GM21825 (cell line): ENCODE results near the gene EDN2.
A peak's percentile ranks its signal among the peaks of the same experiment; 100 is the strongest.

Experiments used
- ATAC-seq: cut with Tn5 transposase; IDR thresholded peaks from one replicate; pipeline ENCODE4 v1.9.1; 2021; ENCODE audit warnings: mild to moderate bottlenecking, moderate library complexity; ENCODE audit not compliant: unreplicated experiment

The EDN2 gene

DNA sequence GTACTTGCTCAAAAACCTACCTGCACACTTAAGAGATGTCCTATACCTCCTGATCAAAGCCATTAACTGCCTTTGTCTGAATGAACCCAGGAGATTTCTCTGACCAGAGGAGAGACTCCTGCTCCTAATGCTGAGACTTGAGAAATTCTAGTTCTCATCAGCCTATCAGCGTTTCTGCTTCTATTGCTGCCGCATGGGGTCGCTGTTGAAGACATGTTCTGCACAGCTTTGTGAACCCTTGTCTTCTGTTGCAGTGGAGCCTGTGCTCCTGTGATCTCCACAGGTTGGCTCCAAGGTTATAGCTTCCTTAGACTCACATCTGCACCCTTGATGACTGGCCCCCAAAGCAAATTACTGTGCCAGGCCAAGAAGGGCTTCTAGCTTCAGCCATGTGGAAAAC is 40.2 kb downstream of the EDN2 start:
- ATAC-seq: no peak

DNA sequence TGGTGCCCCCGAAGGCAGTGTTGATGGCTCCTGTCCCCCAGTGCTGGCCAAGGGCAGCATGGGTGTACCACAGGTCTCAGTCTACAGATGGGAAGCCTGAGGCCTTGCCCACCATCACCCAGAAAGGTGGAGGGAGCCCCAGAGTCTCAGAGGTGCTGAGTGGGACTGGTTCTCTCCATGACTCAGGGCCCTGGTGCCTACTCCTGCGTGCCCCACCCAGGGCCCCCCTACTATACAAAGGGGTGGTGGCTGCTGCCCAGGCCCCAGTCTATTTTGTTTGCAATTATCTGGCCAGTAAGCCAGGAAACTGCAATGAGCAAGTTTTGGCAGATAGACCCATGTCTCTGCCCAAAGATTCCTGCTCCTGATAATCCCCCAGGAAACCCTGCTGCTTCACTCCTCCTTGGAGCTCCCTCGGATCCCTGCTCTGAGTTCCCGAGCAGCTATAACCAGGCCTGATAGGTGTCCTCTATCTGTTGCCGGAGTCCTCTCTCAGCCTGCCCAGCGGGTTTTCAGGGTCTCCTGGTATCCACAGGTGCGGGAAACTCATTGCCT is 41.7 kb downstream of the EDN2 start:
- ATAC-seq: no peak

DNA sequence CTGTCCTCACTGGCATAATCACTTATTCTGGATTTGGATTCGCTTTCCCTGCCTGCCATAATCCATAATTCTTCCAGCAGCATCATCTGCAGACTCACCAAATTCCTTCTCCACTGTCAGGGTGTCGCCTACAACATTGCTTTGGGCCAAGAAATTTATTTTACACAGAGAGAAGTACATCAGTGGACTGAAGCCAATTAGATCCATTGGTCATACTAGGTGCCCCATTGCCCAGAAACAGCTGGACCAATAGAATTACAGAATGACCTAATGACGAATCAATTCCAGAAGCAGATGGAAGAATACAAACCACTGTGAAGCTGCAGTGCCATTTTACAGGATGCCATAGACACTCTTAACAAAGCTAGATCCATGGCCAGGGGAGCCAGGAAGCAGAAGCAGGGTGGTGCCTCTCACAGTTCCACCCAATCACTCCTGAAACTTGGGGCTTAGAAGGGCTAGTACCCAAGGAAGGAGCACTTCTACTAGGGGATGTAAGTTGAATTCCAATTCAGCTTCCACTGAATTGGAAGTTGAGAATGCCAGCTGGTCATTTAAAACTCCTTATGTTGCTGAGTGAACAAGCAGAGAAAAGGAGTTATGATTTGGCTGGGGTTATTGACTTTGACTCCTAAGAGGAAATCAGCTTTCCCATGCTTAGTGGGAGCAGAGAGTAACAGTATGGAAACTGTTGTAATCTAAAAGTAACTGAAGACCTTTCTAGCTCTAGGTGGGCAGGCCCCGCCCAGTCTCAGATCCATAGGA is 44.0 kb downstream of the EDN2 start:
- no peak for ATAC-seq

DNA sequence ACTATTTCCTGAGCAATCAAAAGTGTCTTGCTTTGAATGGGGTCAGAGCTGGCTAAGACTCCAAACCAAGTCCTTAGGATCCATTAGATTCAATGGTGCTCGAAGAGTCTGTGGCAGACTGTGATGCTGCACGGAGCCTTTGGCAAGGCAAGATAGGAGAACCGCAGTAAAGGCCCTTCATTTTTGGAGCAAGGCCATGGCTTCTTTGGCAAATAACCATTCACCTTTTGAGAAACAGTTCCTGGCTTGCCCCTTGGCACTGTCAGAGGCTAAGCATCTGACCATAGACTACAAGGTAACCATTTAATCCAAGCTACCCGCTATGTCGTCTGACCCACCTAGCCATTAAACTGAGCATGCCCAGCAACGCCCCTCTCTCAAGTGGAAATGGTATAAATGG is 45.2 kb downstream of the EDN2 start:
- ATAC-seq: no peak

DNA sequence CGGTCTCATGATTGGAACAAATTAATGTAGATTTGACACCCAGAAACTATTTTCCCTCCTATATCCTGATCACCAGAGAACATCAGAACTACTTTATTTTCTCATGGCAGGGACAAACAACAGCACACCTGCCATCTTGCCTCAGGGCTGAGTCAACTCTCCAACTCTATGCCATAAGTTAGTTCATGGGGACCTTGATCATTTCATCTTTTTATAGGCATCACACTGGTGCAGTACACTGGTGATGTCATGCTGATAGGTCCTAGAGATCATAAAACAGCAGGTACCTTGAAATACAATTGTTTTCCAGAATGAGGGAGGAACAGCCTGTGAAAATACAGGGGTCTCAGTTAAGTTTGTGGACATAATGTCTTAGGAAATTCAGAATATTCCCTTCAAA is 45.8 kb downstream of the EDN2 start:
- no peak for ATAC-seq

DNA sequence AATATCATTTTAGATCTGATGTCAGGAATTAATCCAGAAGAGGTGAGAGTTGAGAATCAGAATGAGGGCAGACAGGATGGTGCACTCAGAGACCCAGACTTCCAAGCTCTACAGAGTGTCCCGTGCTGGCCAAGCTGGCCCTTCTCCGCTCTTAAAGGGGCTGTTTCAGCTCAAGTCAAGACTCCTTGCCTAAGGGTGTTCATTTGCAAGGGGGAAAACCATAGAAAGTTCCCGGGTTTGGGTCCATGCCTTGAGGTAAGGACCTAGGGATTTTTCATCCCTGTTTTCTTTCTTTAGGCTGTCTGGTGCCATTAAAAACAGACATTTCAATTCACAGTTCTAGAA is 47.5 kb downstream of the EDN2 start:
- no peak for ATAC-seq

DNA sequence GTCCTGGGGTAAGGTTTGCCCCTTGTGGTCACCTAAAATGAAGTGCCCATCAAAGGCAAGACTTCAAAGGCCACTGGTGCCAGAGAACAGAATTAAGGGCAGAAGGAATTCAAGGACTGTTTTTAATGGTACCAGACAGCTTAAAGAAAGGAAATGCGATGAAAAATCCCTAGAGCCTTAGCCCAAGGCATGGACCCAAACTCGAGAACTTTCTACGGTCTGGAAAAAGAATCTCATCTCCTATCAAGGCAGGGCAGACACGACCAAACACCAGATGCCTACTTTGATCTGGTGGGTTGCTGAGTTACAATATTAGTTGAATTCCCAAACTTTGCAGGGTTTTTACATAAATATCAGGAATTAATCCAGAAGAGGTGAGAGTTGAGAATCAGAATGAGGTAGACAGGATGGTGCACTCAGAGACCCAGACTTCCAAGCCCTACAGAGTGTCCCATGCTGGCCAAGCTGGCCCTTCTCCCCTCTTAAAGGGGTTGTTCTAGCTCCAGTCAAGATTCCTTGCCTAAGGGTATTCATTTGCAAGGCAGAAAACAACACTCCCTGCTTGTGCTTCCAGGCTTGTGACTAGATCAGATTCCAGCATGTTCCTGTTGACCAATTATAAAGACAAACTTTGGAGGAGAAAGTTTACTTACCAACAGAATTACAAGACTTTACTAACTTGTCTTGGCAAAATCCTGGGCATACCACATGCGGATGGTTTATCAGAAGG is 48.0 kb downstream of the EDN2 start:
- no peak for ATAC-seq

DNA sequence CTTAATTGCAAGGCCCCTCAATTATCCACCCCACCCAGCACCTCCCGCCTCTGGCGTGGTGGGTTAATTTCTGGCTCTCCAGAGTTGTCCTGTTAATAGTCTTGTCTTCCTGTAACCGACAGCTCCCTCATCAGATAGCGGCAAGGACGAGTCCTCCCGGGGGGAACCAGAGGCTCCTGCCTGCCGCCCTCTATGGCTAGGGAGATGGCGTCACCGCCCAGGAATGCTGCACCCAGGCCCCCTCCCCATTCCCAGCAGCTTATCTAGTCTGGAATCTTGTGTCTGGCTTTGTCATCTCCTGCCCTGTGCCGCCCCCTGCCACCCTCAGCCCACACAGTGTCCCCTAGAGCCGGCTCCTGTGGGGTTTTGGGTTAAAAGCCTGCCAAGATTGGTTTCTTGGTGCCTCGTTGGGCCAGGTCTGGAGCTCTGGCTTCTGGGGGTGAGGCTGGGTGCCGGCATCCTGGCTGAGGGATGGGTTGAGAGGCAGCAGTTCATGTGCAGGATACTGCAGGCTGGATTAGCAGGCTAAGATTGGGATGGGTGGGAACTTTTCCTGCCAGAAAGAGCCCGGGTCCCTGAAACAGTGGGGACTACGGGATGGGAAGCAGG is 48.8 kb downstream of the EDN2 start:
- no peak for ATAC-seq

DNA sequence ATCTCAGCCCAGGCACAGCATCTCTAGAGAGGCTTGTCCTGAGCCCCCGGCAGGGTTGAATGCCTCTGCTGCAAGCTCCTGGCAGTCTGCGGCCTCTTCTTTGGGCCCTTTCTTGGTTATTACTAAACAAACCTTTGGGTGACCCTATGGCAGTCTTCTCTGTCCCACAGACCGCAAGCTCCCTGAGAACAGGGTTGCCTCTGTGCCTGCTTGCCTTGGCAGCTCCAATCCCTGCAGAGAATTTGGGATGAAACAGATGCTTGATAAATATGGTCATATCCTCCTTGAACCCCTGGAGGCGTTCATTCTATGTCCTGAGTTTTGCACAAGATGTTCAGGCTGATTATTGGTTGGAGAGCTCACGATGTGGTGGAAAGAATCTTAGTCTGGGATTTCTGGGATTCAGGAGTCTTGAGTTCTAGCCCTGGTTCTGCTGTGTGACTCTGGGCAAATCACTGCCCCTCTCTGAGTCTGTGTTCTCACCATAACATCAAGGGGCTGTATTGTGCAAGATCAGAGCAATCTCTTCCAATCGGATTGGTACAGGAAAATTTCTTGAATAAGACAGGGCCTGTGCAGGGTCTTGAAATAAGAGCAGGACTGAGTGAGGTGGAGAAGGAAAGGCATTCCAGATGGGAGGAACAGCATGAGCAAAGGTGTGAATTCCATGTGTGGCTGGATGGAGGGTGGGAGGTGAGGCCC is 49.6 kb downstream of the EDN2 start:
- ATAC-seq: no peak

DNA sequence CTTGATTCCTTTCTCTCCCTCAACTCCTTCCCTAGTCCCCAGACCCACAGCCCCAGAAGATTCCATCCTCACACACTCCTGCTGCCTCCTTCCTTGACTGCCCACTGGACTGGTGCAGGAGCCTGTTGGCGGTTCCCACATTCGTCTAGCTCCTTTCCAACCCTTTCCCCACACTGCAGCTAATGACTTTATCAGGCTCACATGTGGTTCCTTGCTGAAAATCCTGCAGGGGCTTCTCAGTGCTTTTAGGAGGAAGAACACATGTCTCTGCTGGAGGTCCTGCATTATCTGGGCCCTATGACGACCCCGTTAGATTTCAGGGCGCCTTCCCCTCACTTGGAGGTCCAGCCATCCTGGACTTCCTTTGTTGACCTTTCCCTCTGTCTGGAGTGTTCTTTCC is 50.2 kb downstream of the EDN2 start:
- ATAC-seq: no peak

DNA sequence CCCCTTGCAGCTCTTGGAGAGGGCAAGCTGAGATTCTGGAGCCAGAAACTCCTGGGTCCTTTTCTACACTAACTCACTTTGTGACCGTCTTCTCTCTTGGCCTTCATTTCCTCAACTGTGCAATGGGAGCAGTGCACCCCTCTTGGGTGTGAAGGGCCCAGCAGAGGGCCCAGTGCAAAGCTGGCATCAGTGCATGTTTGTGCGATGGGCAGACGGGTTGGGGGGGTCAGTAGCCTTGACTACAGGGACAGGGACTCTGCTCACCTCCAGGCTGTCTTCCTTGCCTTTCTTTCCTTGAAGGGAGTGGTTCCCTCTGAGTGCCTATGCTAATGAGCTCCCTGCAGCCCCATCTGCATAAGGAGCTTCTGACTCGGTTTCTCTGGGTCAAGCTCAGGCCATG is 51.0 kb downstream of the EDN2 start:
- no peak for ATAC-seq

DNA sequence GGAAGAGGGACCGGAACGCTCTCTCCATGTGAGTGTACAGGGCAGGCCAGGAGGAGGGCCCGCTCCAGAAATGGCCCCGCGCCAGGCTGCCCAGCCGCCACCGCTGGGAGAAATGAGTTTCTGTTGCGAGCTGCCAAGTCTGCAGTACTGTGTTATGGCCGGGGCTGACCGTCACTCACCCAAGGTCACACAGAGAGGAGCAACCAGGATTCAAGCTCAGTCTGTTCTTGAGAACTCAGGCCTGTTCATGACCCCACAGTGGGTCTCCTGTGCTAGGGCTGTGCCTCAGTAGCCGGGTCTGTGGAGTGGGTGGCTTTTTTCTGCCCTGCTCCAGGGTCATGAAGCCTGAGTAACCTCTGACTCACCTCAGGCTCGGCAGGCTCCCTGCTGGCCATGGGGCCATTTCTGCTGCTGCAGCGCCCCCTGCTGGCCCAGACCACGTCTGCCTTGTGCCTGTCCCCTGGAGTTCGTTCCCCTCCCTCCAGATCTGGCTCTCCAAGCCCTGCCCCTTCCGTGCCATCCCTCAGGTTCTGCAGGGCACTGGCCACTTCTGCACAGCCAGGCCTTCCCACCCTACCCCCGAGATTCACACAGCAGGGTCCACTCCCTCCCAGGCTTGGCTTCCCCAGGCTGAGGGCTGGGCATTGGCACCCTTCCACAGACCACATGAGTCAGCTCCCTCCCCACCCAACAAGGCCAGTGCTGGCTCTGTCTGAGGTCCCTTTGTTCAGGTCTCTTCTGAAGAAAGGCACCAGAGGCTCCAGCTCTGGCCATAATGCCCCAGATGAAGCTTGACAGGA is 51.8 kb downstream of the EDN2 start:
- ATAC-seq: peak; percentile 64

DNA sequence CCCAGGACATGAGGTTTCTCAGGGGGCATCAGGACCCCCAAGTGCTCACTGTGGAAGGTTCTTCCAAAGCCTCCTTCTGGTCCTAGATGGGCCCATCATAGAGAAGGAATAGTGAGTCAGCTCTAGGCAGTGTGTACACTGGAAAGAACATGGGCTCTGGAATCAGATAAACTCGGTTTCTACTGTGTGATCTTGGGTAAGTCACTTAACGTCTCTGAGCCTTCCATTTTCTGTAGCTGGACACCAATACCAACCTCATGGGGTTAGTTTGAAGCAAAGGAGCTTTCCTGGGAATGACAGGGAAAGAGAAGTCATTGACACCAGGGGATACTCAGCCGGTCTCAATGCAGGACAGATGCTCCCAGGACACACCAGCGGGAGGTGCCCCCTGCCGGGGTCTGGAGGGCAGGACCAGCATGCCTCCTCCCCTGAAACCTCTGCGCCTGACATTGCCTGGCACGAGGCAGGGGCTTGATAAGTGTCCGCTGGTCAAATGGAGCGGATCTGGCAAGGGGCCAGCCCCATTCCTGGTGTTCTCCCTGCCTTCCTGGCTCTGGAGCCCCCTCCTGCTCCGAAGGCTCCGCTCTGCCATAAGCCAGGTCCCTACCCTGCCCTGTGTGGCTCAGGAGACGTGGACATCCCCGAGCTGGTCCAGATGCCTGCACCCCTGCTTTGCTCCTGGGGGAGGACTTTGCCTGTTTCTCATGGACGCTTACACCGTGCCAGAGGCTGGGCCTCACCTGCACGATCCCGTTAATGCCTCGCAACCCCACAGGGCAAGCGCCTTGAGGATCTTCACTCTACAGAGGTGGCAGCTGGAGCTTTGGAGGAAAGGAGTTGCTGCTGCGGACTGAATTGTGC is 52.8 kb downstream of the EDN2 start:
- ATAC-seq: no peak

DNA sequence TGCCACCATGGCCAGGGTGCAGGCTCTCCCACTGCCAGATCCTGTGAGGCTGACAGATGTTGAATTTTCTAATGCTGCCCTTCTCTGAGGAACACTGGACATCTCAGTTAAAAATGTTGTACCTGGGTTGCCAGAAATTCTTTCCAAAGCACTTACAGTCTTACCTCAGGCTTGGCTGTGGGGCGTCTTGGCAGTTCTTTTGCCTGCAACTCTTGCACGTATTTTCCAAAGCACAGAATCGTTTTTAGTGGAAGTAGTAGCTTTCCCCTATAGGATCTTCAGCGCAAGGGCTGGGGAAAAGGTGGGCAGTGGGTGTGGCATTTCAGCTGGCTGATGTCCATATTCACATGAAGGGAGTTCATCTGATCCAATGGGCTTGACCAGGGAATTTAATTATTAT is 53.9 kb downstream of the EDN2 start:
- no peak for ATAC-seq

DNA sequence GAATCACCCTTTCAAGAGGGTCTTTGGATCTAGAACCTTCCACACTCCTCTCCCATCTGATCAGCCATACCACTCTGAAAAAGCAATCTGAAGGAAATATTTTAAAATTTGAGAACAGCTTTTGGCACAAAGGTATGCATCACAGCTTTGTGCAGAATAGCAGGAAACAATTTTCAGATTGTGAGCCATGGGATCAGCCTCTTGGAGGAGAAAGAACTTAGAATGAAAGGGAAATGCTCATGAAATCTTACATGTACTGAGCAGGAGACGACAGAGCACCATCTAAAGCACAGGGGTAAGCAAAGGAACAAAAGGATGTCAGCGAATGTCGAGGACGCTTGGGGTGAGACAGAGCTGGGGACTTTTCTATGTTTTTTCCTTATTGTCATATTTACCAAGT is 54.4 kb downstream of the EDN2 start:
- no peak for ATAC-seq

DNA sequence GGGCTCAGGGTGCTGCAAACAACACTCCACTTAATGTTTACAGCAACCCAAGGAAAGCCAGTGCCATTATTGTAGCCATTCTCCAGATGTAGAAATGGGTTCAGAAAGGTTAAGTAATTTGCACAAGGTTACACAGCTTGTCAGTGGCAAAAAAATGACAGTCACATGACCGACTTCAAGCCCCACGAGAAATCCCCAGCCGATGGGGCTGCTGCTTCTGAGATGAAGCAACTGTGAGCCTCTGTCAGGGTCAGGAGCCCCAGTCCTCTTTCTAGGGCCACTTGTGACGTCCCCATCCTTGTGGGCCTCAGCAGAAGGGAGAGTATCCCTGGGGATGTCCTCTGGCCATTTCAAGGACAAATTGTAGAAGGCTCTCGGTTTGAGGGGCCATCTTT is 54.8 kb downstream of the EDN2 start:
- no peak for ATAC-seq
